Adrenal gland (tissue), 5 donors: ENCODE data around the gene GYG2.

Experiments used
- POLR2A ChIP-seq, 2 donors: fragments of 450-650 bp; IDR thresholded peaks; one replicate each; pipeline ENCODE4 v1.6.1; 2017; ENCODE audit warnings: antibody characterized with exemption in 2 of 2, mild to moderate bottlenecking in 2 of 2, moderate library complexity in 1 of 2
- TF ChIP-seq, protein P1 (sequence below), 6 experiments: fragments of 450-650 bp in 4 of 6; fragments of 200-600 bp in 2 of 6; sonication (generic) in 1 of 6; IDR thresholded peaks; 1 replicate in 5 of 6; 2 replicates in 1 of 6; pipeline versions ENCODE4 v1.5.1 to v1.8.0; 2016 to 2021; ENCODE audit warnings: antibody characterized with exemption in 6 of 6, mild to moderate bottlenecking in 2 of 6, moderate library complexity in 1 of 6
- donor health status: DM: no; HTN: no; CAD: no.

DNA sequence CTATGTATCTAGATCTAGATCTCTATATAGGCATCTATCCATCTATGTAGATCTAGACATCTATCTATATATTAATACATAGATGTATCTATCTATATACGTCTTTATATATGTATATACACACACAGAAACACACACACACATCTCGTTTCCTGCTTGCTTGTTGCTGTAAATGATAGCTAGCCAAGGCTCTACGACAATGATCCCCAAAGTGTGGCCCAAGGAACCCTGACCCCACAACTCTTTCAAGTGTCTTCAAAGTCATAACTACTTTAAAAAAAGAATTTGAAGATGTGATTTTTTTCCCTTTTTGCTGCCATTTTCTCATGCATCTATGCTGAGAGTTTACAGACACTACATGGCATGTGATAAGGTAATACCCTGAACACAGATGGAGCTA lies 28.8 kb downstream of the GYG2 start:
- TF ChIP-seq, protein P1, sequence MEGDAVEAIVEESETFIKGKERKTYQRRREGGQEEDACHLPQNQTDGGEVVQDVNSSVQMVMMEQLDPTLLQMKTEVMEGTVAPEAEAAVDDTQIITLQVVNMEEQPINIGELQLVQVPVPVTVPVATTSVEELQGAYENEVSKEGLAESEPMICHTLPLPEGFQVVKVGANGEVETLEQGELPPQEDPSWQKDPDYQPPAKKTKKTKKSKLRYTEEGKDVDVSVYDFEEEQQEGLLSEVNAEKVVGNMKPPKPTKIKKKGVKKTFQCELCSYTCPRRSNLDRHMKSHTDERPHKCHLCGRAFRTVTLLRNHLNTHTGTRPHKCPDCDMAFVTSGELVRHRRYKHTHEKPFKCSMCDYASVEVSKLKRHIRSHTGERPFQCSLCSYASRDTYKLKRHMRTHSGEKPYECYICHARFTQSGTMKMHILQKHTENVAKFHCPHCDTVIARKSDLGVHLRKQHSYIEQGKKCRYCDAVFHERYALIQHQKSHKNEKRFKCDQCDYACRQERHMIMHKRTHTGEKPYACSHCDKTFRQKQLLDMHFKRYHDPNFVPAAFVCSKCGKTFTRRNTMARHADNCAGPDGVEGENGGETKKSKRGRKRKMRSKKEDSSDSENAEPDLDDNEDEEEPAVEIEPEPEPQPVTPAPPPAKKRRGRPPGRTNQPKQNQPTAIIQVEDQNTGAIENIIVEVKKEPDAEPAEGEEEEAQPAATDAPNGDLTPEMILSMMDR (IDR thresholded peaks at IDR 0.05) = no peak
- no peak for TF ChIP-seq POLR2A (IDR thresholded peaks at IDR 0.05)
